ENCODE data around the gene XPR1. TPM values are rescaled to one million over a fixed set of nuclear protein-coding genes. Genes with fewer than 3 reads are reported as not detected.
"Not testable (repeated sequence)": the region's sequence is repeated elsewhere in the genome, so short reads cannot be mapped to it uniquely, and the experiment has no call there.

XPR1 gene
- total RNA-seq, 2 donors from 2014 or later: 32.6 to 60.2 TPM

DNA sequence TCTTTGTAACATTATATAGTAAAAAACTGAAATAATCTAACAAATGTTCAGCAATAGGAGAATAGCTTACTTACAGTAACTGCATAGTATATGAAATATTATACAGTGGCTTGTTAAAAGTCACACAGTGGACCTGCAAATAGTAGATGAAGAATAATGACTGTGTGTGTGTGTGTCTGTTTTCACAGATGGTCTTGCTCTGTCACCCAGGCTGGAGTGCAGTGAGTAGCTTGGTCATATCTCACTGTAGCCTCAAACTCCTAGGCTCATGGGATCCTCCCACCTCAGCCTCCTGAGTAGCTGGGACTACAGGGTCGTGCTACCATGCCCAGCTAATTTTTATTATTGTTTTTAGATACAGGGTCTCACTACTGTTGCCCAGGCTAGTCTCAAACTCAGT is 213.5 kb downstream of the XPR1 start:
- intact Hi-C loops (cut with DNase I, micrococcal nuclease): no loop called here
- ATAC-seq (no peak), DNase-seq (no peak)

DNA sequence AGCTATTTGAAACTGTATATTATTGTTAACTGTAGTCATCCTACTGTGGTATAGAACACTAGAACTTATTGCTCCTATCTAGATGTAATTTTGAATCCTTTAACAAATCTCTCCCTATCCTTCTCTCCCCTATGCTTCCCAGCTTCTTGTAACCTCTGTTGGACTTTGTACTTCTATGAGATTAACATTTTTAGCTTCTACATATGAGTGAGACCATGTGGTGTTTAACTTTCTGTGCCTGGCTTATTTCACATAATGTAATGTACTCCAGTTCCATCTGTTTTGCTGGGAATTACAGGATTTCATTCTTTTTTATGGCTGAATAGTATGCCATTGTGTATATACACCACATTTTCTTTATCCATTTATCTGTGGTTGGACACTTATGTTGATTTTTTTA is 216.4 kb downstream of the XPR1 start:
- intact Hi-C loops (cut with DNase I, micrococcal nuclease): no loop called here
- no peak for DNase-seq
- no peak for ATAC-seq

- intact Hi-C loops (cut with DNase I, micrococcal nuclease): no loop called here
- no peak for ATAC-seq
- DNase-seq: no peak
These were observed 217.4 kb downstream of the XPR1 start for GRCh38 chr1:180849031-180849775.

DNA sequence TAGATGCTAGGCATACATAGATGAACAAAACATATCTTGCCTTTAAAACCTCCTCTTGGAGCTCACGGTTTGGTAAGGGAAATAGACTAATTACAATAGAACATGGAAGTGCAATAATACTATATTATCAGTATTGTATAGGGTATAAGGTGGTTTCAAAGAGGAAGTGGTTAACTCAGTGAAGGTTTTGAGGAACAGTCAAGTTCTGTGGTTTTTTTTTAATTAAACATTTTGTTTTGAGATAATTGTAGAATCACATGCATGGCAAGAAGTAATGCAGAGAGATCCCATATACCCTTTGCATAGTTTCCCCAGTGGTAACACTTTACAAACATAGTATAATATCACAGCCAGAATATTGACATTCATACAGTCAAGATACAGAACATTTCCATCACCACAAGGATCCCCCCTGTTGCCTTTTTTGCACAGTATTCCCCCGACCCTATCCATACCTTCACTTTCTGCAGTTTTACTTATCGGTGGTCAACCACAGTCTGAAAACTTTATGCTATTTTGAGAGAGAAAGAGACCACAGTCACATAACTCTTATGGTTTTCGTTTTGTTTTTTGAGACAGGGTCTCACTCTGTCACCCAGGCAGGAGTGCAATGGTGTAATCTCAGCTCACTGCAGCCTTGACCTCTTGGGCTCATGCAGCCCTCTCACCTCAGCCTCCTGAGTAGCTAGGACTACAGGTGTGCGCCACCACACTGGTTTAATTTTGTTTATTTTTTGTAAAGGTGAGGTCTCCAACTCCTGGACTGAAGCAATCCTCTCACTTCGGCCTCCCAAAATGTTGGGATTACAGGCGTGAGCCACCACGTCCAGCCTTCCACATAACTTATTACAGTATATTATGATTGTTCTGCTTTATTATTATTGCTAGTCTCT is 220.4 kb downstream of the XPR1 start:
- DNase-seq: no peak
- intact Hi-C loops (cut with DNase I, micrococcal nuclease): no loop called here

DNA sequence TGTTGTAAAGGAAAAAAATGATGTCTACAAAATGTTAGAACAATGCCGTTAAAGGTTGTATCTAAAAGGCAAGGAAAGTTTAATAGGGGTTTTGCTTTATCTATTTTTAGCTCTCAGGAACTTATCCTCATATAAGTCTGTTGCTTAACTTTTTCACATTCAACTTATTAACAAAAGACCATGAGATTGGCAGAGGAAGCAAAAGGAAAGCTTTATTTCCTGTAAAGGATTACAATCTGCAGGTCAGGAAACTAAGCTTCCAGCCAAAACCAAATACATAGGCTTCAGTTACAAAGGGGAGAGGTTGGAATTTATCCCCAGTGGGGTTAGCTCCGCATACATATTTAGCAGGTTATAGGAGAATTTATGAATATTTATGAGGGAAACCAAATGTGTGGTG is 222.2 kb downstream of the XPR1 start:
- DNase-seq (no peak), ATAC-seq (no peak)
- intact Hi-C loops (cut with DNase I, micrococcal nuclease): no loop called here

More for the DNA sequence above, 220.4 kb downstream of the XPR1 start:
- ATAC-seq: no peak

GRCh38 chr1:180854456-180854855 is 222.6 kb downstream of the XPR1 start:
- DNase-seq (no peak), ATAC-seq (no peak)
- intact Hi-C loops (cut with DNase I, micrococcal nuclease): no loop called here

- intact Hi-C loops (cut with DNase I, micrococcal nuclease); DNase-seq; ATAC-seq: not testable (repeated sequence)
These were observed 226.3 kb downstream of the XPR1 start for GRCh38 chr1:180857947-180858725.

- intact Hi-C loops (cut with DNase I, micrococcal nuclease): no loop called here
- DNase-seq: no peak
- no peak for ATAC-seq
These were observed 227.5 kb downstream of the XPR1 start for GRCh38 chr1:180859306-180859705.

DNA sequence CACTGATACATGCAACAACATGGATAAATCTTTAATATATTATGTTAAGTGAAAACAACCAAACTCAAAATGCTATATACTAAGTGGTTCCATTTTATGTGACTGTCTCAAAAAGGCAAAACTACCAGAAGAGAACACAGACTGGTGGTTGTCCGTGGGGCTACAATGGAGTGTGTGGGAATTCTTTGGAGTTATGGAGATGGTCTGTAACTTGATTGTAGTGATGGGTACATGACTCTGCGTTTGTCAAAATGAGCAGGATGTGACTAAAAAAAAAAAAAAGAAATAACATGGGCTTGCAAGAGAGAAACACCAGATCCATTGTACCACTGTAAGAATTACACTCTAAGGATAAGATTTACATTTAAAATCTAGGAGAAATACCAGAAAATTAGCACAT is 228.7 kb downstream of the XPR1 start:
- ATAC-seq (no peak), DNase-seq (no peak)
- intact Hi-C loops (cut with DNase I, micrococcal nuclease): loop anchor here (5.0 to 10.0 kb wide), 4 partner anchors 228 to 346 kb away; partner anchors contain the start of gene XPR1 (in 1 of the 2)

- no peak for ATAC-seq
- DNase-seq: no peak
- intact Hi-C loops (cut with DNase I, micrococcal nuclease): loop anchor here (5.0 to 10.0 kb wide), 4 partner anchors 230 to 348 kb away; partner anchors contain the start of gene XPR1 (in 1 of the 2)
These were observed 230.5 kb downstream of the XPR1 start for GRCh38 chr1:180862305-180862704.

DNA sequence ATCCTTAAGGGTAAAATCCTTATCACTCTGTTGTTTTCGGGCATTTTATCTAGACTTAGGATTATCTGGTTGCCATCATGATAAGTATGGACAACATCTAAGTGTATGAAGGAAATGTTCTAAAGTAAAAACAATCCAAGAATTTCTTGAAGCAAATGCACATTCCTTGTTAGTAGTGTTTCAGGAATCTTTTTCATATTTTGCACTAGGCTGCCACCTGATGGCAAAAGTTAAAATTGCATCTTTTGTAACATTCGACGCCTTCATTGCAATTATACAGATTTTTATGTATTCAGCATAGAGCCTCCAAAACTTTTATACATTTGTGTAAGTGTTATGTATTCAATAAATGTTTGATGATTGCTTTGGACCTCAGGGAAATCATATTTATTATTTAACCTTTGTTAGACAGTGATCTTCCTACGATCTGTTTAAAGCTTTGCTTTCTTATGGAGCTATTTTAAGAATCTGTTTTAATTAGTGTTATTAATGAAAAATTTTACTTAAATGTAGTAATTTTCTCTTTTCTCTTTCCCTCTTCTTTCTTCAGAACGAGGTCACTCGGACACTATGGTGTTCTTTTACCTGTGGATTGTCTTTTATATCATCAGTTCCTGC is 231.4 kb downstream of the XPR1 start:
- DNase-seq: no peak
- peak; percentile 46 for ATAC-seq
- intact Hi-C loops (cut with DNase I, micrococcal nuclease): loop anchor here (5.0 to 10.0 kb wide), 4 partner anchors 231 to 348 kb away; partner anchors contain the start of gene XPR1 (in 1 of the 2)

DNA sequence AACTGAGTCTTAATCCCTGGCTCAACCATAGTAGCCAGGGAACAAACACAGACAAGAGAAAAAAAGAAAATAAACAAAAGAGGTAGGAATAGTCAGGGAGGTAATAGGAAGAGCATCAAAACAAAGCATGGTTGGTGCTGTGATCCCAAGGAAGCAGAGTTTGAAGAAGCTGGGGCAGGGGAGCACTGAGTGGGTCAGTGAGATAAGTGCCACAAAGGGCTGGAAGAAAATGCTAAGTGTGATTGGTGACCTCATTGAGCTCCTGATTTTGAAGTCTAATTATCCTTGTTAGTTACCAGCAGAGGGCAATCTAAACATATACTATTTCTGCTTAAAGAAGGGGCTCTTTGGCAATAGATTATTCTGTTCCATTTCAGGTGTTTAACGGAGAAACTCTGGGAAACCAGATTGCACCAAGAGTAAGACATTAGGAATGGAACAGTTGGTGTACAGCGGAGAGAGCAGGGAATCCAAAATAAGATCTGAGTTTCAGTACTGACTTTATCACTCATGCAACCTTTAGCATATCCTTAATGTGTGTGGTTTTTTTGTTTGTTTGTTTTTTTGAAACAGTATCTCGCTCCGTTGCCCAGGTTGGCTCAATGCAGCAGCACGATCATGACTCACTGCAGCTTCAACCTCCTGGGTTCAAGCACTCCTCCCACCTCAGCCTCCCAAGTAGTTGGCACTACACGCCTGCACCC is 250.1 kb downstream of the XPR1 start:
- peak; percentile 51 for ATAC-seq
- DNase-seq: no peak
- intact Hi-C loops (cut with DNase I, micrococcal nuclease): no loop called here

DNA sequence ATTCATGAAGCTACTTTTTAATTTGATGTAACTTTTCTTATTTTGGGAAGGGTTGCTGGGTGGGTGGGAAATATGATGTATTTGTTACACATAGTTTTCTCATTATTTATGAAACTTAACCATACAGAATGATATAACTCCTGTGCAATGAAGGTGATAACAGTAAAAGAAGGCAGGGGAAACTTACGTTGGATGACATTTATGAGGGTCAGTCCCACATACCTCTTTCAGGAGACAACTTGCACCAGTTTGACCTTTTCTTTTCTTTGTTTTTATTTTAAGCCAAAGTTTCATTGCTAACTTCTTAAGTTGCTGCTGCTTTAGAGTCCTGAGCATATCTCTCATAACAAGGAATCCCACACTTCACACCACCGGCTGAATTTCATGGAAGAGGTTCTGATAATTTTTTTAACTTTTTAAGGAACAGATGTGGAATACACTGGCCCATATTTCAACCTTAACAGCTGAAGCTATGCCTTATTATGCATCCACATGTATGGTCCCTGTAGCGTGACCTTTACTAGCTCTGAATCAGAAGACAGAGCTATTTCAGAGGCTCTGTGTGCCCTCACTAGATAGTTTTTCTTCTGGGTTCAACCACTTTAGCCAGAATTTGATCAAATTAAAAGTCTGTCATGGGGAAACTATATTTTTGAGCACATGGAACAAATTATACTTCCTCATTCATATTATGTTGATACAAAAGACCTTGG is 252.9 kb downstream of the XPR1 start:
- ATAC-seq: no peak
- no peak for DNase-seq
- intact Hi-C loops (cut with DNase I, micrococcal nuclease): no loop called here

DNA sequence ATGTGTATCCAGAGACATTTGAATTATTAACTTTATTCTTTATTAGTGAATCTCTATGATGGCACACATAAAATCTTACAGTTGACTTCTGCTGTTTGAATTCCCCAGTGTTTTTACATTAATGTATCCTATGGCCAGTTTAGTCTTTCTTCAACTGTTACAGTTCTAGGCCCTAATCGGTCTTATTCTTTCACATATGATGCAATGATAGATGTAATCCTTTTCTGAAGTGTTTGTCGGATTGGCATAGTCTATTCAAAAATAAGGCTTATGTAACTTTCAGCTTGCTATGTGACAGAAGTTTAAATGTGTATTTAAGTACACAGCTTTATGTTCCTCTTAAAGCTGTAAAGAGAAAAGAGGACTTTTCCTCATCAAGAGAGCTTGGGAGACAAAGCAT is 254.5 kb downstream of the XPR1 start:
- ATAC-seq (no peak), DNase-seq (no peak)
- intact Hi-C loops (cut with DNase I, micrococcal nuclease): no loop called here

DNA sequence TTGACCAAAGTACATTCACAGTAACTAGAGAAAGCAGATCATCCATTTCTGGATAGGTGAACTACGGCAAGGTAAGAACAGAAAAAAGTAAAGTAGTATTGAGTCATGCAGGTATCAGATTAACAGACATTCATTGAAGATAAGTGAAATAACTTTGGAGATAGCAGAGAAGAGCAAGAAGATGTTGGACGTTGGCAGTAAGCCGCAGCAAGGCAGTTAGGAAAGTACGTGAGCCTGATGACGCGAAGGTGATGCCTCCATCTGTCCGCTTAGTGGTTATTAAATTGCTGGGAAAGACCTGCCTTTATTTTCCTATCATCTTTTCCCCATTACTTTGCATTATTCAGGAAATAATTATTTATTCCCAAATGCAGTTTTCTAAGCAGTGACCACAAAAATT is 256.0 kb downstream of the XPR1 start:
- ATAC-seq (no peak), DNase-seq (no peak)
- intact Hi-C loops (cut with DNase I, micrococcal nuclease): no loop called here

DNA sequence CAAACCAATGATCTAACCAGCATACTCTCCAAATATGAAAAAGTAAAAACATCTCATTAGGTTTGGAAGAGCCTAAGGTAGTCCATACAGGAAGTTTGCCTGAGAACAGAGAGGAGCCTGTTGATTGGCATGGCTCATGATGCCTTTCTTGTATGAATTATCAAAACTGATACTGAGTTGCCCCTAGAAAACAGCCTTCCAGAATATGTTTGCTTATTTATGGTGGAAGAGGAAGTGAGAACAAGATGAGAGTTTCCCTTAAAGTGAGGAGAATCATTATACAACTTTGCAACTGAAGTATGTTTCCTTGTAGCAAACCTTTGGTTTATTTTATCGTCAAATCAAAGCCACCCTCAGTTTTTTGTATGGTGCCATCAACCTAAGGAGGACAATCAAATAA is 257.0 kb downstream of the XPR1 start:
- intact Hi-C loops (cut with DNase I, micrococcal nuclease): no loop called here
- no peak for DNase-seq
- no peak for ATAC-seq

DNA sequence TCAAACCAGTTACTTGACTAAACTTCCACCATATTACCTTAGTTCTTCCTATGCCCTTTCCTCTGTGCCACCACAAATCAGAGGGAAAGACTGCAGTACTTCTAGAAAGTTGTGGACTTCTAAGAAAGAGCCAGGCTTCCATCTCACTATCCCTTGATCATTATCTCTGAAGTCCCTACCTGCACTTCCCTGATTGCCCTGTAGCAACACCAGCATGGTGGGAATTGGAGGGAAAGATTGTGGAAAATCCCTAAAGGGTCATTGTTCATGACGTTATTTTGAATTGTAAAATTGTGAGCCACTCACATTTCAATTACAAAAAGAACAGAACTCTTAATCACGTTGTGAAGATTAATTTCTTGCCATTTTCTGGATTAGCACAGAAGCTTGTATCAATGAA is 257.5 kb downstream of the XPR1 start:
- intact Hi-C loops (cut with DNase I, micrococcal nuclease): no loop called here
- no peak for DNase-seq
- no peak for ATAC-seq

All from left colon (tissue), 2 donors.